Measurements from ENCODE around the gene RGS3.
"Not testable (repeated sequence)": the region's sequence is repeated elsewhere in the genome, so short reads cannot be mapped to it uniquely, and the experiment has no call there.

RGS3 gene

DNA sequence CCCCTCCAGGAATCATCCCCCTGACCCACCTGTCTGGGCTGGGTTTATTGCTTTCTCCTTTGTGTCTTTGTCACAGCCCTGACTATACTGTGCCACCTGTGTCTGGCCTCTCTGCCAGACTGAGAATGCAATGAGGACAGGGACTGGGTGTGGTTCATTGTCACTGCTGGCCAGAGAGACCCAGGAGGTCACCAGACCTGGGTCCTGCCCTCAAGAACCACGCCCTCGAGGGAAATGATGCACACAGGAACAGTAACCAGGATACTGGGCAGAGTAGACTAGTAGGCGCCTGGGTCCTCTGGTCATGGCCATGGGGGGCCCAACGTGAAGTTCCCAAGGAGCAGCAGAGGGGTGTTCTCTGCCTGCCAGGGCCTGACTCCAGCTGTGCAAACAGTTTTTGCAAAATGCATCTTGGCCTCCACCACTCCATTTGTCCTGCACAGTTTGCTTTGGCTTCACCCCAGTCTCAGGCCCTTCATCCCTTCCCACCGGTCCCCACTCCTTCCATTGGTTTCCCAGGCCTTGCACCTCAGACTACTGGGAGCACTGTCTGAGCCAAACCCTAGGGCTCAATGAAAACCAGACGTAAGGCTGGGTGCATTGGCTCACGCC lies 17.8 kb downstream of the RGS3 start:
- DNase-seq (ENCODE audit: insufficient read length) (no peak), FAIRE-seq (no peak)
- TF ChIP-seq POLR2AphosphoS5 (IDR thresholded peaks at IDR 0.05; ENCODE audit: low read depth, low read length) (no peak), POLR2A (IDR thresholded peaks at IDR 0.05; ENCODE audit: low read depth, low read length) (no peak), TAF1 (IDR thresholded peaks at IDR 0.05; ENCODE audit: borderline replicate concordance, low read depth, low read length) (no peak)

DNA sequence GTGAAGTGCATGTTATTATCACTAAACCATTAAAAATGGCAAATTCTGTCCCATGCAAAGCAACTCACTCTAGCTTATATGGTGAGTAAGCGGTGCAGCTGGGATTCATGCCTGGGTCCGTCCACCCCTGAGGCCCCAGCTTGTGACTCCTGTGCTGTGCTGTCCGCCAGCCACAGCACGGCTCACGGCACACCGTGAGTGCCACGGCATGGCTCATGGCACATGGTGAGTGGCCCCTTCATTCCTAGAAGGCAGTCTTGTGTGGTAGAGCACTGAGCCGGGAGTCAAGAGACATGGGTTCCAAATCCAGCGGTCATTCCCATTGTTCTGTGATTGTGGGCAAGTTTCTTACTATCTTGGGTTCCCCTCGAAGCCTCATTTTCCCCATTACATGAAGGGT lies 18.8 kb downstream of the RGS3 start:
- no peak for DNase-seq (ENCODE audit: insufficient read length)
- TF ChIP-seq TAF1 (IDR thresholded peaks at IDR 0.05; ENCODE audit: borderline replicate concordance, low read depth, low read length), result no peak
- no peak for TF ChIP-seq POLR2A (IDR thresholded peaks at IDR 0.05; ENCODE audit: low read depth, low read length)
- no peak for TF ChIP-seq POLR2AphosphoS5 (IDR thresholded peaks at IDR 0.05; ENCODE audit: low read depth, low read length)
- FAIRE-seq, result no peak

DNA sequence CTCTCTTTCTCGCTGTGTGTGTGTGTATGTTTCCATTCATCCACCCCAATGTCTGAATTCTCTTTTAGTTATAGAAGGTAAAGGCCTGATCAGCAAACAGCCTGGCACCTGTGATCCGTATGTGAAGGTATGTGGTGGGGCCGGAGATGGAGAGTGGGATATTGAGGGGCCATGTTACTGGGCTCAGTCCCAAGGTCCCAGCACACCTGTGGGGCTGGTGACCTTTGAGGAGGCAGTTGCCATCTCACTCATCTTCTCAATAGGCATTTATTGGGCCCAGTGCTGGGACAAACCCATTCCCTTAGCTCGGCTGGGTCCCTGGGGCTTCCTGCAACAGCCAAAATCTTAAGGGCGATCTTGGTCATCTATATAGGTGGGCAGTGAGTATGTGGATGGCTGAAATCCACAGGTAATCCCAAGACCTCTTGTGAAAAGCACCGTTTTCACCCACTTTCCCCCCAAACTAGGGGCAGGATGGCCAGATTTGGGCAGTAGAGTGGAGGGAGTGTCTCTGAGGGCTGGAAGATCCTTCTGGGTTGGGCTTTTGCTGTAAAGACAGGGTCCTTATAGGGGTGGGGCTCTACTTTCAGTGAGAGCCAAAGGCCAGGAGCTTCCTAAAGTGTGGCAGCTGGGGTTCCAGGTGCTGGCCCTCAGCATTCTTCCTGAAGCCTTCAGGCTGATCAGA lies 19.6 kb downstream of the RGS3 start:
- FAIRE-seq, result no peak
- TF ChIP-seq POLR2AphosphoS5 (IDR thresholded peaks at IDR 0.05; ENCODE audit: low read depth, low read length) (no peak), TAF1 (IDR thresholded peaks at IDR 0.05; ENCODE audit: borderline replicate concordance, low read depth, low read length) (no peak), POLR2A (IDR thresholded peaks at IDR 0.05; ENCODE audit: low read depth, low read length) (no peak)
- DNase-seq (ENCODE audit: insufficient read length), result no peak

DNA sequence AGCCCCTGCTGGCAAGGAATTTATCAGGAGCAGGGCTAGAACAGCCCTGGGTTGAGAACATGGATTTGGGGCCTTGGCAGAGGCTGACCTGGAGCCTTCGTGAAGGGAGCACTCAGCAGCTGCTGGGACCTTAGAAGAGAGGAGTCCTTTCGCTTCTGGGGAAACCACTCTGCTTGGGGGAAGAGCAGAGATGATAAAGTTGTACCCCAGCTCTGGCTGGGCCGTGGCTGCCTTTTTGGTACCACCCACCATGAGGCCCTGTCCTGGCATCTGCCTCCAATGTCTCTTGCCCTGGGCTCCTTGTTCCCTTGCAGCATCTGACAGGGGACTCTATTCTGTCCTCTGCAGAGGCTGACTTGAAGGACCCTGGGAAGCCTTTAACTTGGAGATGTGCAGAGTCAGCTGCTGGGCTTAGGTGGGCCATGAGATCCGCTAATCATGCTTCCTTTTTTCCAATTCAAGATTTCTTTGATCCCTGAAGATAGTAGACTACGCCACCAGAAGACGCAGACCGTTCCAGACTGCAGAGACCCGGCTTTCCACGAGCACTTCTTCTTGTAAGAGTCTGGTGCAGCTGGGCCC lies 20.2 kb downstream of the RGS3 start:
- no peak for FAIRE-seq
- no peak for DNase-seq (ENCODE audit: insufficient read length)
- TF ChIP-seq POLR2AphosphoS5 (IDR thresholded peaks at IDR 0.05; ENCODE audit: low read depth, low read length) (no peak), TAF1 (IDR thresholded peaks at IDR 0.05; ENCODE audit: borderline replicate concordance, low read depth, low read length) (no peak), POLR2A (IDR thresholded peaks at IDR 0.05; ENCODE audit: low read depth, low read length) (no peak)

GRCh38 chr9:113484258-113484730 lies 20.8 kb downstream of the RGS3 start:
- DNase-seq (ENCODE audit: insufficient read length) (no peak), FAIRE-seq (no peak)
- TF ChIP-seq POLR2AphosphoS5 (IDR thresholded peaks at IDR 0.05; ENCODE audit: low read depth, low read length), result no peak
- no peak for TF ChIP-seq POLR2A (IDR thresholded peaks at IDR 0.05; ENCODE audit: low read depth, low read length)
- TF ChIP-seq TAF1 (IDR thresholded peaks at IDR 0.05; ENCODE audit: borderline replicate concordance, low read depth, low read length), result no peak

DNA sequence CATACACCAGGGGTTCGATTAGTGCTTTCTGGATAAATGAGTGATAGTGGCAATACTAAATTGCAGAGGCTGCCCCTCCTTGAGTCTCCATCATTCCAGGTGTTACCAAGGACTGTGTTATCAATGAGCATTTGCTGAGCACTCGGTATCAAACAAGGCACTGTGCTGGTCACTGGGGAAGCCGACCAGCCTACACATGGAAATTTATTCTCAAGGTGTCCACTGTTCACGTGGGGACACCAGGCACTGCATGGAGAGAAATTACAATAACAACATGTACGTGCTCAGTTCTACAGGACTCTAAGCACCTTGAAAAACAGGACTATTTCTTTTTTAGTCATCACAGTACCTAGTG lies 22.2 kb downstream of the RGS3 start:
- no peak for FAIRE-seq
- no peak for DNase-seq (ENCODE audit: insufficient read length)
- TF ChIP-seq TAF1 (IDR thresholded peaks at IDR 0.05; ENCODE audit: borderline replicate concordance, low read depth, low read length) (no peak), POLR2A (IDR thresholded peaks at IDR 0.05; ENCODE audit: low read depth, low read length) (no peak), POLR2AphosphoS5 (IDR thresholded peaks at IDR 0.05; ENCODE audit: low read depth, low read length) (no peak)

- FAIRE-seq (no peak), DNase-seq (ENCODE audit: insufficient read length) (no peak)
- no peak for TF ChIP-seq POLR2A (IDR thresholded peaks at IDR 0.05; ENCODE audit: low read depth, low read length)
These were observed 22.8 kb downstream of the RGS3 start for GRCh38 chr9:113486327-113486726.

DNA sequence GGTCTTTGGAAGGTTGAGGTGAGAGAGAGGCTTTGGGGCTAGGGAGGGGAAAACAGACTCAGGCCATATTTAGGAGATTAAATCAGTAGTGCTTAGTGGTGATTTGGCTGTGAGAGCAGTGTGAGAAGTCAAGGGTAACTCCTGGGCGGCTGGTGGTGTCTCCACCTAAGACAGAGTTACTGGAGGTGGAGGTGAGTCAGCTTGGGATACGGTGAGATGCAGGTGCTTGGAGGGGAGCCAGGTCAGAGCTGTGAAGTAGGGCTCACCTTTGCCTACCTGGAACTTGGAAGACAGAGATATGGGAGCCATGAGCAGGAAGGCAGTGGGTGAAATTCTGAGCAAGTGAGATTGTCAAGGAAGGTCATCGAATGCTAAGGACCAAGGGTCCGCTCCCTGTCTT lies 24.5 kb downstream of the RGS3 start:
- FAIRE-seq (no peak), DNase-seq (ENCODE audit: insufficient read length) (no peak)

DNA sequence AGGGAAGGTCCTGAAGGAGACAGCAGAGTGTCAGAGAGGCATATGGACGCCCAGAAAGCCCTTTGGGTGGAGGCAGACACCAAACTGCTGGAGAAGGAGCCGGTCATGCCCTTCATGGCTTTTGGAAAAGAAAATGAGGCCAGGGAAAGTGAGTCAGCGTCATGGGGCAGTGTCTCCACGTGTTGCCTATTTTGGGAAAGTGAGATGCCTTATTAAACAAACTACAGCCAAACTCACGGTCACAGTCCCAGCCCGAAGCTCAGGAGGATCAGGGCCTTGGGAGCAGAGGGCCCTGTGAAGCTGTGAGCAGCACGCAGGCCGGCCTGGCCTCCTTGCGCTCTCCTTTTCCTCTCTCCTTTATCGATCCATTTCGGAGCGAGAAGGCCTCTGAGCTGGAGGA lies 25.0 kb downstream of the RGS3 start:
- DNase-seq (ENCODE audit: insufficient read length) (no peak), FAIRE-seq (no peak)
- TF ChIP-seq POLR2AphosphoS5 (IDR thresholded peaks at IDR 0.05; ENCODE audit: low read depth, low read length) (no peak), POLR2A (IDR thresholded peaks at IDR 0.05; ENCODE audit: low read depth, low read length) (no peak), TAF1 (IDR thresholded peaks at IDR 0.05; ENCODE audit: borderline replicate concordance, low read depth, low read length) (no peak)

More for the DNA sequence above, 24.5 kb downstream of the RGS3 start:
- TF ChIP-seq POLR2AphosphoS5 (IDR thresholded peaks at IDR 0.05; ENCODE audit: low read depth, low read length) (no peak), TAF1 (IDR thresholded peaks at IDR 0.05; ENCODE audit: borderline replicate concordance, low read depth, low read length) (no peak), POLR2A (IDR thresholded peaks at IDR 0.05; ENCODE audit: low read depth, low read length) (no peak)

DNA sequence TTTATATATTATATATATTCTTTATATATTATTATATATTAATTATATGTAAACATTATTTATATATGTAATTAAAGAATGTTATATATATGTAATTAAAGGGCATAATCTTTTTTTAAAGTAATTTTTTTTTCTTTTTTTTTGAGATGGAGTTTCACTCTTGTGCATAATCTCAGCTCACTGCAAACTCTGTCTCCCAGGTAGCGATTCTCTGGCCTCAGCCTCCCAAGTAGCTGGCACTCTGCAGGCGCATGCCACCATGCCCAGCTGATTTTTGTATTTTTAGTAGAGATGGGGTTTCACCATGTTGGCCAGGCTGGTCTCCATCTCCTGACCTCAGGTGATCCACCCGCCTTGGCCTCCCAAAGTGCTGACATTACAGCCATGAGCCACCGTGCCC lies 27.6 kb downstream of the RGS3 start:
- not testable (repeated sequence) for FAIRE-seq; DNase-seq (ENCODE audit: insufficient read length)

GRCh38 chr9:113492343-113493202 lies 29.0 kb downstream of the RGS3 start:
- no peak for DNase-seq (ENCODE audit: insufficient read length)
- no peak for TF ChIP-seq TAF1 (IDR thresholded peaks at IDR 0.05; ENCODE audit: borderline replicate concordance, low read depth, low read length)
- no peak for FAIRE-seq

GRCh38 chr9:113493203-113493520 lies 29.6 kb downstream of the RGS3 start:
- TF ChIP-seq TAF1 (IDR thresholded peaks at IDR 0.05; ENCODE audit: borderline replicate concordance, low read depth, low read length) (no peak), POLR2AphosphoS5 (IDR thresholded peaks at IDR 0.05; ENCODE audit: low read depth, low read length) (no peak), POLR2A (IDR thresholded peaks at IDR 0.05; ENCODE audit: low read depth, low read length) (no peak)
- DNase-seq (ENCODE audit: insufficient read length), result no peak
- FAIRE-seq, result no peak
